ENCODE measurements around the gene SETD6. TPM values are rescaled to one million over a fixed set of nuclear protein-coding genes. Genes with fewer than 3 reads are reported as not detected.
"Not testable (repeated sequence)": the region's sequence is repeated elsewhere in the genome, so short reads cannot be mapped to it uniquely, and the experiment has no call there.

Gene SETD6
- 12.4 TPM for total RNA-seq
- long read RNA-seq, partial matches to known transcripts: 0 of 5 reads
- long read RNA-seq, other reads (novel, unspliced or antisense): 0 of 5 reads

- intact Hi-C loops (cut with DNase I): loop anchor here (5.0 kb wide), 1 partner anchor 112 kb away; the partner anchor contains the start of gene CNOT1
- DNase-seq (ENCODE audit: low spot score): peak; percentile 94
Observed at GRCh38 chr16:58515125-58515870, at the start of gene SETD6. SETD6 (plus strand) TSS chr16:58515517; CDS start chr16:58515538, 21 bp downstream.

- intact Hi-C loops (cut with DNase I): loop anchor here (2.0 to 5.0 kb wide), 2 partner anchors 47 to 74 kb away; partner anchors contain the start of gene GINS3
- DNase-seq (ENCODE audit: low spot score): peak; percentile 72
Observed at GRCh38 chr16:58465817-58466216, 49.5 kb upstream of the SETD6 start.

DNA sequence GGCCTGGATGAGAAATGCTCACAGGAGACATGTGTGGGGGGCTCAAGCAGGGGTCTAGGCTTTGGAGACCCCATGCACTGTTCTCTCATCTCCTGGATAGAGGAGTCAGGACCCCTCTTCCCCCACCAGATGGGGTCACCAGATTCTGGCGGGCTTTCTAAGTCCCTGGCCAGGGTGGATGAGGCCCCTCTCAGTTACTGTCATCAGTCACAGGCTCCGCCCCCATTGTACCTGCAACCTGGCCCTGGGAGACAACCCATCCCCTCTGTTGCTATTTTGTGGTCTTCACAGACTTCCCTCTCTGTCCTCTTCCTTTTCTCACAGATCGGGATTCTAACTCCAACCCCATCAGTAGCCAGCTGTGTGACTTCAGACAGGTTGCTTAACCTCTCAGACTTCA is 48.9 kb upstream of the SETD6 start:
- peak; percentile 72 for DNase-seq (ENCODE audit: low spot score)
- intact Hi-C loops (cut with DNase I): loop anchor here (5.0 kb wide), 1 partner anchor 74 kb away; the partner anchor contains the start of gene GINS3

DNA sequence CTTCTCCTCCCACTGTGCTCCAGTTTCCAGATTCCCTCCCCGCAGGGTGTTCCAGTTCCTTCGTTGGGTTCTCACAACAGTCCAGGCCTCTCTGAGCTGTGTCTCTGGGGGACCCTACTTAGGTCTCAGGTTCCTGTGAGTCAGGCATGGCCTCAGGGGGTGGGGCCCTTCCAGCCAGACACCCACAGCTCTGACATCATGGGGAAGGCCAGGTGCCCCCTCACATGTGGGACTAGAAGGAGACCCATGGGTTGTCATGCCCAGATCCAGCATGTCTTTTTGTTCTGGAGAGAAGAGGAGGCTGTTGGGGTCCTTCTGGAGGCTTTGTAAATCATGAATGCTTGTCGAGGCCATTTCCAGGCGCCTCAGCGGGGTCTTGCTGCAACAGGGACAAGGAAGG is 47.4 kb upstream of the SETD6 start:
- intact Hi-C loops (cut with DNase I): loop anchor here (5.0 kb wide), 1 partner anchor 76 kb away; the partner anchor contains the start of gene GINS3
- DNase-seq (ENCODE audit: low spot score): no peak

DNA sequence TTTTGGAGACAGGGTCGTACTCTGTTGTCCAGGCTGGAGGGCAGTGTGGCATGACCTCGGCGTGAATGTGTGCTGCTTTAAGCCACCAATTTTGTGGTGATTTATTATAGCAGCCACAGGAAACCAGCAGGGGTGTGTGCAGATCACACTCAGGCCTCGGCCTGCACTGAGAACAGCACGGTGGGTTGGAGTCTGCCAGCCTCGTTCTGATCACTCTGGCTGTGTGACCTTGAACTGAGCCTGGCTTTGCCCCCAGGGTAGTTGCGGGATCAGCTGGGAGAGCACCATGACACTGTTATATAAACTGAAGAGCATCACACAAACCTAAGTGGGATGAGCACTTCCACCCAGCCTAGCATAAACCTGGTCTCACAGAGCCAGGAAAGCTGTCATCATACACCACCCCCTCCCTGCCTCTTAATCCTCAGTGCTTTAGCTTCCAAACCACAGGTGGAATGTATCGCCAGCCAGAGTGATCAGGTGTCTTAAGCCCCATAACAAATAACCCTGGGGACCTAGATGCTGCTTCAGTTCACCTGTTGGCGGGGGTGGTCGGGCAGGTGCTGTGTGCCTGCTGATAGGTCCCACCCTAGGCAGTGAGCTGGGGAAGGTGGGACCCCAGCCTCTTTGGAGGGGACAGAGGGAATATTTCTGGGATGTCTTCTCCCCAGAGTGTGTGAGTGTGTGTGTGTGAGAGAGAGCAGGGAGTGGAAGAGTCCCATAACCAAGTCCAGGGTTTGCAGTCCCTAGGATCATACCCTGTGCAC is 43.9 kb upstream of the SETD6 start:
- DNase-seq (ENCODE audit: low spot score): no peak
- intact Hi-C loops (cut with DNase I): no loop called here

DNA sequence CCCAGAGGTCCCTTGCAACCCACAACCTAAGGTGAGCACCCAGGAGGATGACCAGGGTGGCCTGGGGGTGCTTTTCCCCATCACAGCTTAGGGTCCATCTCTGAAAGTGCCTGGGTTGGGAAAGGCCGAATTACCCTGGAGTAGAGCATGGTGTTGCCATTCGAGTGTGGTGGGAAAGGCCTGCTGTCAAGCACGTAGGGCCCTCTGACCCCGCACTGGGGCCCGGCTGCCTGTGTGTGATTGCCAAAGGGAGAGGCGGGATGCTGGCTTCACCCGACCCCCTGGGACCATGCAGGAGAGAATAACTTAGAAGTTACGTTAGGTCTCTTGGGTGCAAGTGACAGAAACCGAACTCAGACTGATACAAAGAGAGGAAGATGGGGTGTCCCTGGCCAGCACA is 43.1 kb upstream of the SETD6 start:
- DNase-seq (ENCODE audit: low spot score): no peak
- intact Hi-C loops (cut with DNase I): no loop called here

DNA sequence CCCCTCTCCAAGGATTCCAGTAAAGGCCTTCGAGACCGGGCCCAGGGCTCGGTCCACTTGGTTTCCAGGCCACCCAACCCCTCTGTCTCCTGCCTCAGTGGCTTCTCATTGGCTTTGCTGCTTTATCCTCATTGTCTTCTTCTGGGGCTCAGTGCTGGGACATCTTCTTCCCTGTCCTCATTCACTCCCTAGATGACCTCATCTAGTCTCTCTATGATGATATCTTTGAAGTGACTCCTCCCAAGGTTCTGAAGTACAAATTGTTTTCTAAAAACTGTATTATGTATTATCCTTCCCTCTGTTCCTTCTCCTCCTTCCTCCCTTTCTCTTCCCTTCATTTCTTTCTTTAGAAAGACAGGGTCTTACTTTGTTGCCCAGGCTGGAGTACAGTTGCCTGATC is 42.5 kb upstream of the SETD6 start:
- intact Hi-C loops (cut with DNase I): no loop called here
- no peak for DNase-seq (ENCODE audit: low spot score)

- DNase-seq (ENCODE audit: low spot score): no peak
- intact Hi-C loops (cut with DNase I): no loop called here
Observed at GRCh38 chr16:58474296-58474695, 41.0 kb upstream of the SETD6 start.

DNA sequence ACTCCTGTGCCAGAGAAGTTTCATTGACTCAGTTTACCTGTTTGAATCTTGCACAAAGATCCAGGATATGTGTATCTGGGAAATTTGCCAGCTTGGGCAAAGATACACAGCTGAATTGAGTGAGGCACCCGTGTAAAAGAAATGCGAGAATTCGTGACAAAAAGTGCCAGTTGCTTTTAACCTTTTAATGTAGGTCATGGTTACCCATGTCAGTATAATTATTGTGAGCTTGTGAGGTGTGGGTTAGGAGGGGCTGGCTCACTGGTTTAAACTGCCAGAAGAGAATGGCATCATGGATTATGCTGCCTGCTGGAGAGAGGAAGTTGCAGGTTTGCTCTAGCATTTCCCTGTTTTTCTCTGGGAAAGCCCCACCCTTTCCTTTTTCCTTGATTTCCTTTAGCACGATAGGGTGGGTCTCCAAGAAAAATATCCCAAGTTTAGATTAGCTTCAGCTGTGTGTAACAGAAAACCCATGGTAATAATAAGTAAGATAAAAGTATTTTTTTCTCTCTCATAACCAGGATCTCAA is 40.2 kb upstream of the SETD6 start:
- intact Hi-C loops (cut with DNase I): no loop called here

DNA sequence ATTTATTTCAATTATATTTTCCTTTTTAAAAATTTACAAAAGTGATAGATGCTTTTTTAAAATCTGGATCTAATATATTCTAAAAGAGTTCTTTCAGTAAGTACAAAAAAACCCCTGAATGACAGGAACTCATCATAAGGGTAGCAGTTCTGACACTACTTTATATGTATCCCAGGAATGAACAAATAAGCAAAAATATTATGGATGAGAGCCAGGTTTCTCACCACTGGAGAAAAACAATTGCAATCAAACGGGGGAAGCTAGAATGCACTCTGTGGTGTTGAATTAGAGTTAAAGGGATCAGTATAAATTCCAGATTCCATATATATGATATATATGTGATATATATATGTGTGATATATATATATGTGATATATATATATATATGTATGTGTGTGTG is 38.5 kb upstream of the SETD6 start:
- intact Hi-C loops (cut with DNase I): no loop called here
- no peak for DNase-seq (ENCODE audit: low spot score)

More for the DNA sequence above, 40.2 kb upstream of the SETD6 start:
- no peak for DNase-seq (ENCODE audit: low spot score)

GRCh38 chr16:58478427-58478826 is 36.9 kb upstream of the SETD6 start:
- DNase-seq (ENCODE audit: low spot score): no peak
- intact Hi-C loops (cut with DNase I): no loop called here

DNA sequence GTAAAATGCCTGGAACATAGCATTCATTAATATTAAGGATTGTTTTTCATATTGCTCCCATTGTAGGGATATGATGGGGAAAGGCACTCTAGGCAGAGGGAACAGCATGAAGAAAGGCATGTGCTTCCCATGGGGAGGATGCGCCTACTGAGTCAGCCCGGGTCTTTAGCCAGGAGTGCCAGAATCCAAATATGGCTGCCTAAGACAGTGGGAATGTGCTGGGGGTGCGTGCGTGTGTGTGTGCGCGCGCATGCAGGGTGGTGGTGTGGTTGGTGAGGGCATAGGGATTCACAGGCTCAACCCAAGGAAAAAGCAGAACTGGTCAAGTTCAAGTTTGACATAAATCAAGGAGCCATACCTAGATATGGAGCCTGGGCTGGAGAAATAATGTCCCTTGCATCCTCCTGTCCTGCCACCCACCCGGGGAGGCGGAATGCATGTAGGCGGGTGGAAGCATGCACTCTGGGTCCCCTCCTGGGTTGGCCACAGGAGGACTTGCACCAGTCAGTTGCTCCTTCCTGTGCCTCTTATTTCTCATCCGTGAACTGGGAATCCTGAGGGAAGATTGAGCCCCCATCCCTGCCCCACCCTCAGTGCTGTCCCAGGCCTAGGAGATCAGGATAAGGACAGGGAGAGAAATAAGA is 34.0 kb upstream of the SETD6 start:
- DNase-seq (ENCODE audit: low spot score): no peak
- intact Hi-C loops (cut with DNase I): no loop called here

- DNase-seq (ENCODE audit: low spot score): no peak
- intact Hi-C loops (cut with DNase I): no loop called here
Observed at GRCh38 chr16:58481931-58482330, 33.4 kb upstream of the SETD6 start.

DNA sequence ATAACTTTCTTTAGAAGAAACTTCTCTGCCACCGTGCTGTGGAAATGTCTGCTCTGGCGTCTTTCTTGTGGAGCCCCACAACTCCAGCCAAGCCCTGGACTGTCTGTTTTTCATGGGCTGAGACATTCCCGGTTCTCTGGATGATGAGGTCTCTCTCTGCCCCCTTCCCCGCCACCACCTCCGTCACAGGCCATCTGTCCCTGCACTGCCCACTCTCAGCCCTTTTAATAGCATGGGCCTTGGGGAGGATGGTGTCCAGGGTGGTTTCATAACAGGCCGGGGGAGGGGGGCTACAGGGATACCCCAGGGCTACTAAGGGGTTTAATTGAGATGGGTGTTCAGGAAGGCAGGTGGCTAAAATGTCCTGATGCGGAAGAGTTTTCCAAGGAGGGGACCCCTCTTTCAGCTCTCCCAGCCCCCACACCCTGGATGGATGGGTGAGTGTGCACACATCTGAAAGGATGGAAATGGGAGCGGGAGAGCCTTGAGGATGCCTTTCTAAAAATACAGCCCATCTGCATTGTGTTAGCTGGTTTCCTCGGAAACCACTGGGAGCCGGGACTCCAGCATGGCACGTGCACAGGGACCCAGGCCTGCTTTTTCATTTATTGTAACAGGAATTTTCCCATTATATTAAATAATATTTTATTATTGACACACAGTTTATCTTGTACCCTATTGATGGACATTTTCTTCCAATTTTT is 30.0 kb upstream of the SETD6 start:
- DNase-seq (ENCODE audit: low spot score): no peak
- intact Hi-C loops (cut with DNase I): no loop called here

DNA sequence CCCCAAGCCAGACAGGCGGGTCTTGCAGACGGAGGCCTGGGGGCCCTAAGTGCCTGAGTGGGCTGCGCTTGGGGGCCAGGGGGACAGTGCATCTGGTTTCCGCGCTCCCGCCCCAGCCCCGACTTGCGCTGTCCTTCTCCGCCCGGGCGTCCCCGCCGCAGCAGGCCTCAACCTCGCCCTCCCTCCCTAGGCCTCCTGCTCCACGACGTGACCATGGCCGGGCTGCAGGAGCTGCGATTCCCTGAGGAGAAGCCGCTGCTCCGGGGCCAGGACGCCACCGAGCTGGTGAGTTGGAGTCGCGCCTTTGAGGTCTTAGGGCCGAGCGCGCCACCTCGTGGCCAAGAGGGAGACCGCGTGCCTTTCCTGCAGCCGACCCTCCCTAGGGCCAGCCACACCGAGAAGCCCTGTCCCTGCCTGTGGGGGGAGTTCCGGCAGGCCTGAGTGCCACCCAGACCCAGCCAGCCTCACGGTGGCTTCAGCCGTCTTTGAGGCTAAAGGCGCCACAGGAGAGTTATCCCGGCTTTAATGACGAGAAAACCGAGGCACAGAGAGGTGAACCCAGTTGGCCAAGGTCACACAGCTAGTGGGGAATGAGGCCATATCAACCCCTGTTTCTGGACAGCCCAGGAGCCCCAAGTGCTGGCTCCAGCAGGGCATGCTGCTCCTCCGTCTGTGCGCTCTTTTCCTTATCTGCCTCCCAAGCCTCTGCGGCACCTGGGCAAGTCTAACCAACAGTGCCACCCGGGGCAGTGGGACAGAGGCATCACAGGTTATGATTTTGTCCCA is 27.6 kb upstream of the SETD6 start:
- peak; percentile 93 for DNase-seq (ENCODE audit: low spot score)
- intact Hi-C loops (cut with DNase I): loop anchor here (2.0 kb wide), 1 partner anchor 151 kb away; no protein-coding TSS in a partner anchor

DNA sequence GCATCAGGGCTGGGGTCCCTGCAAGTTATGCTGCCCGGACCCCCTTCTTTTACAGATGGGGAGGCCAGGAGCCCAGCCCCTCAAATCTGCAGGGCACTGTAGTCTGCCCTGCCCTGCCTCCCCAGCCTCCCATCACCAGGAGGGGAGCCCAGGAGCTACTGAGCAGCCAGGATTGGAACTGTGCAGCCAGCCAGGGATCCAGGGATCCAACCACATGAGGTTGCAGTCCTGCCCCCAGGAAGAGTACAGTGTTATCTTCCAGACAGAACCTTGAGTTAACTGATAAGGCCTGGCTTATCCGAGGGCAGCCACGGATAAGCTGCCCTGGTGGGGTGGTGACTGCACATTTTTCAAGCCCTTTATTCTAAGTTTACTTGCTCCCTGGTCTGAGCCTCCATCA is 26.8 kb upstream of the SETD6 start:
- intact Hi-C loops (cut with DNase I): no loop called here

GRCh38 chr16:58490065-58490464 is 25.3 kb upstream of the SETD6 start:
- intact Hi-C loops (cut with DNase I): no loop called here
- DNase-seq (ENCODE audit: low spot score): no peak

More for the DNA sequence above, 26.8 kb upstream of the SETD6 start:
- no peak for DNase-seq (ENCODE audit: low spot score)

GRCh38 chr16:58490539-58490938 is 24.8 kb upstream of the SETD6 start:
- intact Hi-C loops (cut with DNase I); DNase-seq (ENCODE audit: low spot score): not testable (repeated sequence)
